ENCODE measurements around the gene CD36. TPM values are rescaled to one million over a fixed set of nuclear protein-coding genes. Genes with fewer than 3 reads are reported as not detected.

CD36 gene
- total RNA-seq, 4 donors from 2014 or later = 1.2 to 85.5 (median 11.0) TPM

DNA sequence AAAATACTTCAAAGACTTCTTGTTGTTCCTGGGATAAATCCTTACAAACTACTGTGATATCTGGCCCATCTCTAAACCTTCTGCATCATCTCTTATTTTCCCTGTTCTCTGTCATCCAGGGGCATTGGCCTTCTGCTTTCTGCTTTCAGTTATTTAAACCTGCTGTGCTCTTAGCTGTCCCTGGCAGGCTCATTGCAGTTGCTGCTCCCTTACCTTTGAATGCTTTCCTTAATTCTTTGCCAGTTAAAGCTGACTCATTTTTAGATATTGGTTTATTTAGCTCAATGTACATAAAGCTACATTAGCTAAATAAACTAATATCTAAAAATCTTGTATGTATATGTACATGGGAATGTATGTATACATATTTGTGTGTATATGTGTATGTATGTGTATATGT lies 40.6 kb upstream of the CD36 start:
- DNase-seq = no peak
- Histone ChIP-seq H3K9me3 (no peaks in the 10 kb centered on the region), H3K27ac (no peak overlapping the region), H3K27me3 (no peaks in the 10 kb centered on the region), H3K36me3 (no peaks in the 10 kb centered on the region), H3K4me3 (no peak overlapping the region), H3K4me1 (no peaks in the 10 kb centered on the region)
- TF ChIP-seq, protein P1, sequence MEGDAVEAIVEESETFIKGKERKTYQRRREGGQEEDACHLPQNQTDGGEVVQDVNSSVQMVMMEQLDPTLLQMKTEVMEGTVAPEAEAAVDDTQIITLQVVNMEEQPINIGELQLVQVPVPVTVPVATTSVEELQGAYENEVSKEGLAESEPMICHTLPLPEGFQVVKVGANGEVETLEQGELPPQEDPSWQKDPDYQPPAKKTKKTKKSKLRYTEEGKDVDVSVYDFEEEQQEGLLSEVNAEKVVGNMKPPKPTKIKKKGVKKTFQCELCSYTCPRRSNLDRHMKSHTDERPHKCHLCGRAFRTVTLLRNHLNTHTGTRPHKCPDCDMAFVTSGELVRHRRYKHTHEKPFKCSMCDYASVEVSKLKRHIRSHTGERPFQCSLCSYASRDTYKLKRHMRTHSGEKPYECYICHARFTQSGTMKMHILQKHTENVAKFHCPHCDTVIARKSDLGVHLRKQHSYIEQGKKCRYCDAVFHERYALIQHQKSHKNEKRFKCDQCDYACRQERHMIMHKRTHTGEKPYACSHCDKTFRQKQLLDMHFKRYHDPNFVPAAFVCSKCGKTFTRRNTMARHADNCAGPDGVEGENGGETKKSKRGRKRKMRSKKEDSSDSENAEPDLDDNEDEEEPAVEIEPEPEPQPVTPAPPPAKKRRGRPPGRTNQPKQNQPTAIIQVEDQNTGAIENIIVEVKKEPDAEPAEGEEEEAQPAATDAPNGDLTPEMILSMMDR (IDR thresholded peaks at IDR 0.05) = no peak
- TF ChIP-seq POLR2A (IDR thresholded peaks at IDR 0.05) = no peak
- intact Hi-C loops (cut with DNase I) = no loop called here

- H3K27ac ChIP-seq = no peak overlapping the region
- intact Hi-C loops (cut with DNase I) = no loop called here
Observed at GRCh38 chr7:80600046-80600445, 38.4 kb upstream of the CD36 start.

GRCh38 chr7:80601999-80602398 lies 36.4 kb upstream of the CD36 start:
- Histone ChIP-seq H3K9me3 (no peaks in the 10 kb centered on the region), H3K36me3 (no peaks in the 10 kb centered on the region), H3K4me3 (no peak overlapping the region), H3K27me3 (no peaks in the 10 kb centered on the region), H3K27ac (no peak overlapping the region), H3K4me1 (no peaks in the 10 kb centered on the region)
- intact Hi-C loops (cut with DNase I) = no loop called here
- WGBS, 2 donors = 49 to 53% methylated on average over 4 of the region's 4 CpGs
- no peak for TF ChIP-seq POLR2A (IDR thresholded peaks at IDR 0.05)
- TF ChIP-seq, protein P1 (IDR thresholded peaks at IDR 0.05) = no peak
- DNase-seq = no peak

More at GRCh38 chr7:80600046-80600445, 38.4 kb upstream of the CD36 start:
- Histone ChIP-seq H3K36me3 (no peaks in the 10 kb centered on the region), H3K9me3 (no peaks in the 10 kb centered on the region), H3K27me3 (no peaks in the 10 kb centered on the region), H3K4me3 (no peak overlapping the region), H3K4me1 (no peaks in the 10 kb centered on the region)
- TF ChIP-seq POLR2A (IDR thresholded peaks at IDR 0.05) = no peak
- TF ChIP-seq, protein P1 (IDR thresholded peaks at IDR 0.05) = no peak
- 46 to 62% methylated on average over 2 of the region's 2 CpGs for WGBS, 2 donors
- DNase-seq = no peak

DNA sequence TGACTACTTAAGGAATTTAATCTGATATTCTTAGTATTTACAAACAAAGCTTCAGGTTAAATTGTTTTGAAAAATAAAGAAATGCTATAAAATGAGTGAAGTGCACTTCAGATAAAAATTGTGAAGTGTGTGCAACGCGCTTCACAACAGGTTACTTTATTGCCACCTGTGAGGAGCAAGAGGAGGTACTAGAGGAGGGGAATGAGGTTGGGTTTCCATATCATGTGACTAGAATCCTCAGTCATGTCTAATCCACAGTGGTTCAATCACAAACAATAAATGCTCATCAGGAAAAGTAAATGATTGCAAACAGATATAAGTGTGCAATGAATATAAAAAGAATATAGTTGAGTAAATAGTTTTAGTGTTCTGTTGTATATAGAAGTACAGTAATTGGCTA lies 34.5 kb upstream of the CD36 start:
- no peak for TF ChIP-seq POLR2A (IDR thresholded peaks at IDR 0.05)
- TF ChIP-seq, protein P1 (IDR thresholded peaks at IDR 0.05) = no peak
- intact Hi-C loops (cut with DNase I) = no loop called here
- H3K4me1 ChIP-seq = no peaks in the 10 kb centered on the region
- no peaks in the 10 kb centered on the region for H3K9me3 ChIP-seq
- WGBS, 2 donors = 95% methylated on average over 2 of the region's 2 CpGs
- H3K36me3 ChIP-seq = no peaks in the 10 kb centered on the region
- no peak for DNase-seq
- no peak overlapping the region for H3K27ac ChIP-seq
- H3K27me3 ChIP-seq = no peaks in the 10 kb centered on the region
- H3K4me3 ChIP-seq = no peak overlapping the region

DNA sequence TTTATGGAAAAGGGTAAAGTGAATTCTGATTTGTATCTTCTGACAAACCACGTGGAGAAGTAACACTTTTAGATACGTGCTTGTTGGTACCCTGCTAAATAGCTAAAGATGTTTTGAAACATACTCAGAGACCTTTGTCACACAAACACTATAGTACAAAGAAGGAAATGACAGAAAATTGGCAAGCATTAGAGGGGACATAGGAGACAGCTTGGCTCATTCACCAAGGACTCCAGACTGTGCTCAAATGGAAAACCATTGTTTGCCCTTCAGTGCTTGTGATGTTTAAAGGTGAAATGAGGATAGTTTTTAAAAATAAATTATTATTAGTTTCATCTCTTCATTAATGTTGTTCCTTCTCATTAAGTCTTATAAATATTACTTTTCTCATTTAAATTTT lies 34.0 kb upstream of the CD36 start:
- TF ChIP-seq, protein P1 (IDR thresholded peaks at IDR 0.05) = no peak
- no peak for TF ChIP-seq POLR2A (IDR thresholded peaks at IDR 0.05)
- WGBS, 2 donors = 49 to 76% methylated on average over 2 of the region's 2 CpGs
- Histone ChIP-seq H3K27ac (no peak overlapping the region), H3K4me3 (no peak overlapping the region), H3K4me1 (no peaks in the 10 kb centered on the region), H3K36me3 (no peaks in the 10 kb centered on the region), H3K9me3 (no peaks in the 10 kb centered on the region), H3K27me3 (no peaks in the 10 kb centered on the region)
- no peak for DNase-seq
- intact Hi-C loops (cut with DNase I) = no loop called here

Measured in esophagus squamous epithelium (tissue), 5 donors.